ENCODE data around the gene ARL8B.

The ARL8B gene

GRCh38 chr3:5226783-5227182 lies 104.7 kb downstream of the ARL8B start:
- Histone ChIP-seq H3K27me3 (ENCODE audit: control insufficient read depth in 1 of 2, insufficient read depth in 2 of 2, low read length in 2 of 2) (peaks cover 0 to 2% of the 10 kb centered on the region in 2 donors), H3K9ac (ENCODE audit: low read length in 2 of 2) (no peak overlapping the region), H3K4me3 (ENCODE audit: low read length in 2 of 2) (no peak overlapping the region), H3K9me3 (ENCODE audit: control insufficient read depth in 2 of 2, low read length in 2 of 2) (no peaks in the 10 kb centered on the region), H3K36me3 (ENCODE audit: control insufficient read depth in 2 of 2, insufficient read depth in 2 of 2, low read length in 2 of 2) (no peaks in the 10 kb centered on the region), H3K27ac (ENCODE audit: low read length) (no peak overlapping the region), H3K4me1 (ENCODE audit: control insufficient read depth, insufficient read depth, low read length) (no peaks in the 10 kb centered on the region)

GRCh38 chr3:5227812-5228211 lies 105.7 kb downstream of the ARL8B start:
- no peak overlapping the region for H3K9ac ChIP-seq (ENCODE audit: low read length in 2 of 2)

DNA sequence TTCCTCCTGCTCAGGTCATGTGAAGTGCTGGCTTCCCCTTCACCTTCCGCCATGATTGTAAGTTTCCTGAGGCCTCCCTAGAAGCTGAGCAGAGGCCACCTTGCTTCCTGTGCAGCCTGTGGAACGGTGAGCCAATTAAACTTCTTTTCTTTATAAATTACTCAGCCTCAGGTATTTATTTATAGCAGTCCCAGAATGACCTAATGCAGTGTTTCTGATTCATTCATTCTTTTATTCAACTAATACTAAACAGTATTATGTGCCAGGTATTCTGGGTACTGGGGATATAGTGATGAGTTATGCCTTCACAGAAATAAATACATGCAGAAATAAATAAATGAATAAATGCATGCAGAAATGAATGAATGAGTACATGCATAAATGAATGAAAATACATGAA lies 107.3 kb downstream of the ARL8B start:
- Histone ChIP-seq H3K4me1 (ENCODE audit: control insufficient read depth, insufficient read depth, low read length) (no peaks in the 10 kb centered on the region), H3K27me3 (ENCODE audit: control insufficient read depth in 1 of 2, insufficient read depth in 2 of 2, low read length in 2 of 2) (peaks cover 2 to 3% of the 10 kb centered on the region in 2 donors), H3K27ac (ENCODE audit: low read length) (no peak overlapping the region), H3K9me3 (ENCODE audit: control insufficient read depth in 2 of 2, low read length in 2 of 2) (no peaks in the 10 kb centered on the region), H3K36me3 (ENCODE audit: control insufficient read depth in 2 of 2, insufficient read depth in 2 of 2, low read length in 2 of 2) (no peaks in the 10 kb centered on the region), H3K4me3 (ENCODE audit: low read length in 2 of 2) (no peak overlapping the region), H3K9ac (ENCODE audit: low read length in 2 of 2) (no peak overlapping the region)

More at GRCh38 chr3:5227812-5228211, 105.7 kb downstream of the ARL8B start:
- Histone ChIP-seq H3K27me3 (ENCODE audit: control insufficient read depth in 1 of 2, insufficient read depth in 2 of 2, low read length in 2 of 2) (peaks cover 2 to 3% of the 10 kb centered on the region in 2 donors), H3K9me3 (ENCODE audit: control insufficient read depth in 2 of 2, low read length in 2 of 2) (no peaks in the 10 kb centered on the region), H3K36me3 (ENCODE audit: control insufficient read depth in 2 of 2, insufficient read depth in 2 of 2, low read length in 2 of 2) (no peaks in the 10 kb centered on the region), H3K27ac (ENCODE audit: low read length) (no peak overlapping the region), H3K4me3 (ENCODE audit: low read length in 2 of 2) (no peak overlapping the region), H3K4me1 (ENCODE audit: control insufficient read depth, insufficient read depth, low read length) (no peaks in the 10 kb centered on the region)

Measured in stomach smooth muscle (tissue), 2 donors.